ENCODE measurements around the gene CAMK2A.

The CAMK2A gene

DNA sequence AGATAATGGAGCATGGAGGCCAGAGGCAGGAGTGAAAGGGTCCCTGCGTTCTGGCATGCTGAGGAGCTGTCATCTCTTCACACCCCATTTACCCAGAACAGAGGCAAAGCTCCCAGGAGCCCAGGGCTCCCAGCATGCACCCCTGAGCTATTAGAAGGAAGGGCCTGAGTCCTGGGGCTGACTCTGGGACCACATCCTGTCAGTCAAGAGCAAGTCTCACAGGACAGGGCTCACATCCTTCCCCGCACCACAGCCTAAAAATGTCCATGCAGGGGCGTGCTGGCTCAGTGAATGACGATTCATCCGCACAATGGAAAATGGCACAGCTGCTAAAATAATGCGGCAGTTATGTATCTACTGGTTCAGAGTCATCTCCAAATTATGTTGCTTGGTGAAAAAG lies 31.4 kb downstream of the CAMK2A start:
- TF ChIP-seq ZNF184 (tag by site-specific recombination; IDR thresholded peaks at IDR 0.05) (no peak), ZBTB17 (tag by site-specific recombination; IDR thresholded peaks at IDR 0.05) (0 out of 2 replicates have a peak, but pooled peaks have one; percentile 2), ZIC2 (tag by site-specific recombination; IDR thresholded peaks at IDR 0.05) (peak; percentile 98)
- Histone ChIP-seq H3K4me1 (ENCODE audit: control insufficient read depth, insufficient read depth, low read length) (no peaks in the 10 kb centered on the region), H3K9me3 (ENCODE audit: control insufficient read depth, insufficient read depth, low read depth, low read length) (no peaks in the 10 kb centered on the region), H3K36me3 (ENCODE audit: control insufficient read depth in 2 of 2, insufficient read depth in 1 of 2, low read length in 2 of 2) (no peaks in the 10 kb centered on the region), H3K4me3 (ENCODE audit: low read depth, low read length) (no peak overlapping the region), H3K27ac (ENCODE audit: extremely low read depth, low read depth, low read length) (no peak overlapping the region)
- CTCF ChIA-PET: no interaction called here
- POLR2A ChIA-PET: no interaction called here

DNA sequence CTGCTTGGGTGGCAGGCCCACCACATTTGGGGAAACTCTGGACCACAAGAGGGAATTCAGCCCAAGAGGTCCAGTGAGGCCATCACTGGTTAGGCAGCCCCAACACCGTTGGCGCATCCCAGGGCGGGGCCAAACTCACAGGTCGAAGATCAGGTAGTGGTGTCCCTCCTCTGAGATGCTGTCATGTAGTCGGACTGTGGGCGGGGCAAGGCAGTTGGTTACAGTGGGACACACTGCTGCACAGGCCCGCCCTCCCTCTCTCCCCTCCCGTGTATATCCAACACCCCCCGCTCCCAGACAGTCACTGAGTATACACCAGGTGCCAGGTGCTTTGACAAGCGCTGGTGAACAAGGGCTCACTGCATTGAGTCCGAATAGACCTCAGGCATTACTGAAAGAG lies 32.1 kb downstream of the CAMK2A start:
- no peak overlapping the region for H3K4me3 ChIP-seq (ENCODE audit: low read depth, low read length)
- no peak overlapping the region for H3K27ac ChIP-seq (ENCODE audit: extremely low read depth, low read depth, low read length)
- no peaks in the 10 kb centered on the region for H3K9me3 ChIP-seq (ENCODE audit: control insufficient read depth, insufficient read depth, low read depth, low read length)
- no peaks in the 10 kb centered on the region for H3K36me3 ChIP-seq (ENCODE audit: control insufficient read depth in 2 of 2, insufficient read depth in 1 of 2, low read length in 2 of 2)
- TF ChIP-seq ZNF473 (tag by site-specific recombination; IDR thresholded peaks at IDR 0.05) (no peak), SP2 (tag by site-specific recombination; IDR thresholded peaks at IDR 0.05) (peak; percentile 5; the same call in 1 of the 2 replicates)
- ChIA-PET POLR2A (no interaction called here), CTCF (no interaction called here)
- H3K4me1 ChIP-seq (ENCODE audit: control insufficient read depth, insufficient read depth, low read length): no peaks in the 10 kb centered on the region

DNA sequence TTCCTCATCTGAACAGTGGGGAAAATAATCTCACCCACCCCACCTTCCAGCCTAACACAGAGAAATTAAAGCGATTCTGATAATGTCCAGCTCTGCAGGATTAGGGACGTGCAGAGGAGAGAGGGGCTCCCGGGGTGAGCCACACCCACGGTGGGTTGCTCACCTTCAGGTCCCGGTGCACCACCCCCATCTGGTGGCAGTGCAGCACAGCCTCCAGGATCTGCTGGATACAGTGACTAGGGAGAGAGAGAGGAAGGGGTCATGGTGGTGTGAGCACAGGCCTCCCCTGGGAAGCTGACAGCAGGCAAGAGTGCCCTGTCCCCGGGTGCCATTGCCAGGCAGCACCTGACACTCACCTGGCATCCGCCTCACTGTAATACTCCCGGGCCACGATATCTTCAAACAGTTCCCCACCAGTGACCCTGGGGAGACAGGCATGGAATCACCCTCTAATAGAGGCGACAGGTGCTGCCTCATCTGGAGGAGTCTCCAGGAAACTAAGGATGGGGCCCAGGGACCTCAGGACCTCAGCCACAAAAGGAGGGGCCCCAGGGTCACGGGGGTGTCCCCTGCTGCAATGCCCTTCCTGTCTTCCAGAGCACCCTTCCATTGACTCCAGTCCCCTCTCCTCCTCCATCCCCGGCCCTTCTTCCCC lies 33.0 kb downstream of the CAMK2A start:
- Histone ChIP-seq H3K9me3 (ENCODE audit: control insufficient read depth, insufficient read depth, low read depth, low read length) (no peaks in the 10 kb centered on the region), H3K36me3 (ENCODE audit: control insufficient read depth in 2 of 2, insufficient read depth in 1 of 2, low read length in 2 of 2) (no peaks in the 10 kb centered on the region), H3K4me1 (ENCODE audit: control insufficient read depth, insufficient read depth, low read length) (no peaks in the 10 kb centered on the region), H3K27ac (ENCODE audit: extremely low read depth, low read depth, low read length) (no peak overlapping the region), H3K4me3 (ENCODE audit: low read depth, low read length) (no peak overlapping the region)
- ChIA-PET POLR2A (no interaction called here), CTCF (interaction anchor here (0.6 to 1.1 kb wide), 4 partner anchors 19 to 94 kb away, joined by 3 to 5 read pairs (median 4); no protein-coding TSS in a partner anchor)
- TF ChIP-seq ZBTB1 (tag by site-specific recombination; IDR thresholded peaks at IDR 0.05) (no peak), ZNF24 (tag by site-specific recombination; IDR thresholded peaks at IDR 0.05) (no peak), ZNF677 (tag by site-specific recombination; IDR thresholded peaks at IDR 0.05) (no peak), ZIC2 (tag by site-specific recombination; IDR thresholded peaks at IDR 0.05) (0 out of 2 replicates have a peak, but pooled peaks have one; percentile 12), ZNF121 (tag by site-specific recombination; IDR thresholded peaks at IDR 0.05) (no peak), ZSCAN30 (tag by site-specific recombination; IDR thresholded peaks at IDR 0.05) (no peak), SCRT2 (tag by site-specific recombination; IDR thresholded peaks at IDR 0.05) (peak; percentile 81), ZNF747 (tag by site-specific recombination; IDR thresholded peaks at IDR 0.05) (no peak), SCRT1 (tag by site-specific recombination; IDR thresholded peaks at IDR 0.05; ENCODE audit: borderline replicate concordance) (peak; percentile 77; the same call in 1 of the 2 replicates), ZNF48 (tag by site-specific recombination; IDR thresholded peaks at IDR 0.05) (no peak), YY2 (tag by site-specific recombination; IDR thresholded peaks at IDR 0.05) (no peak), YY1 (tag by site-specific recombination; IDR thresholded peaks at IDR 0.05) (no peak), ZFHX2 (tag by site-specific recombination; conservative IDR thresholded peaks at IDR 0.05) (peak; percentile 28; the same call in 1 of the 2 replicates), ZNF701 (tag by site-specific recombination; IDR thresholded peaks at IDR 0.05) (no peak), ZNF600 (tag by site-specific recombination; IDR thresholded peaks at IDR 0.05) (no peak), ZNF169 (tag by site-specific recombination; IDR thresholded peaks at IDR 0.05) (no peak), HOXA7 (CRISPR knock-in tag; IDR thresholded peaks at IDR 0.05; ENCODE audit: borderline replicate concordance) (no peak), ZNF416 (tag by site-specific recombination; IDR thresholded peaks at IDR 0.05) (no peak)
- TF ChIP-seq, protein P1, sequence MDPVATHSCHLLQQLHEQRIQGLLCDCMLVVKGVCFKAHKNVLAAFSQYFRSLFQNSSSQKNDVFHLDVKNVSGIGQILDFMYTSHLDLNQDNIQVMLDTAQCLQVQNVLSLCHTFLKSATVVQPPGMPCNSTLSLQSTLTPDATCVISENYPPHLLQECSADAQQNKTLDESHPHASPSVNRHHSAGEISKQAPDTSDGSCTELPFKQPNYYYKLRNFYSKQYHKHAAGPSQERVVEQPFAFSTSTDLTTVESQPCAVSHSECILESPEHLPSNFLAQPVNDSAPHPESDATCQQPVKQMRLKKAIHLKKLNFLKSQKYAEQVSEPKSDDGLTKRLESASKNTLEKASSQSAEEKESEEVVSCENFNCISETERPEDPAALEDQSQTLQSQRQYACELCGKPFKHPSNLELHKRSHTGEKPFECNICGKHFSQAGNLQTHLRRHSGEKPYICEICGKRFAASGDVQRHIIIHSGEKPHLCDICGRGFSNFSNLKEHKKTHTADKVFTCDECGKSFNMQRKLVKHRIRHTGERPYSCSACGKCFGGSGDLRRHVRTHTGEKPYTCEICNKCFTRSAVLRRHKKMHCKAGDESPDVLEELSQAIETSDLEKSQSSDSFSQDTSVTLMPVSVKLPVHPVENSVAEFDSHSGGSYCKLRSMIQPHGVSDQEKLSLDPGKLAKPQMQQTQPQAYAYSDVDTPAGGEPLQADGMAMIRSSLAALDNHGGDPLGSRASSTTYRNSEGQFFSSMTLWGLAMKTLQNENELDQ (tag by site-specific recombination; IDR thresholded peaks at IDR 0.05; ENCODE audit: low read depth): no peak
- TF ChIP-seq, protein P2, sequence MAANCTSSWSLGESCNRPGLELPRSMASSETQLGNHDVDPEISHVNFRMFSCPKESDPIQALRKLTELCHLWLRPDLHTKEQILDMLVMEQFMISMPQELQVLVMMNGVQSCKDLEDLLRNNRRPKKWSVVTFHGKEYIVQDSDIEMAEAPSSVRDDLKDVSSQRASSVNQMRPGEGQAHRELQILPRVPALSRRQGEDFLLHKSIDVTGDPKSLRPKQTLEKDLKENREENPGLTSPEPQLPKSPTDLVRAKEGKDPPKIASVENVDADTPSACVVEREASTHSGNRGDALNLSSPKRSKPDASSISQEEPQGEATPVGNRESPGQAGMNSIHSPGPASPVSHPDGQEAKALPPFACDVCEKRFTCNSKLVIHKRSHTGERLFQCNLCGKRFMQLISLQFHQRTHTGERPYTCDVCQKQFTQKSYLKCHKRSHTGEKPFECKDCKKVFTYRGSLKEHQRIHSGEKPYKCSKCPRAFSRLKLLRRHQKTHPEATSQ (tag by site-specific recombination; IDR thresholded peaks at IDR 0.05): no peak
- TF ChIP-seq, protein P3, sequence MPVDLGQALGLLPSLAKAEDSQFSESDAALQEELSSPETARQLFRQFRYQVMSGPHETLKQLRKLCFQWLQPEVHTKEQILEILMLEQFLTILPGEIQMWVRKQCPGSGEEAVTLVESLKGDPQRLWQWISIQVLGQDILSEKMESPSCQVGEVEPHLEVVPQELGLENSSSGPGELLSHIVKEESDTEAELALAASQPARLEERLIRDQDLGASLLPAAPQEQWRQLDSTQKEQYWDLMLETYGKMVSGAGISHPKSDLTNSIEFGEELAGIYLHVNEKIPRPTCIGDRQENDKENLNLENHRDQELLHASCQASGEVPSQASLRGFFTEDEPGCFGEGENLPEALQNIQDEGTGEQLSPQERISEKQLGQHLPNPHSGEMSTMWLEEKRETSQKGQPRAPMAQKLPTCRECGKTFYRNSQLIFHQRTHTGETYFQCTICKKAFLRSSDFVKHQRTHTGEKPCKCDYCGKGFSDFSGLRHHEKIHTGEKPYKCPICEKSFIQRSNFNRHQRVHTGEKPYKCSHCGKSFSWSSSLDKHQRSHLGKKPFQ (tag by site-specific recombination; IDR thresholded peaks at IDR 0.05): no peak

All from HEK293 (cell line).